ENCODE measurements around the gene PEA15. TPM values are rescaled to one million over a fixed set of nuclear protein-coding genes. Genes with fewer than 3 reads are reported as not detected.

PEA15 gene
- total RNA-seq, 1 donor from 2014 or later: 57.8 TPM

- H3K4me3 ChIP-seq (ENCODE audit: low read depth, low read length): no peak overlapping the region
- no peak for TF ChIP-seq CTCF (conservative IDR thresholded peaks at IDR 0.05; ENCODE audit: low read depth, low read length)
- DNase-seq (ENCODE audit: low read depth): no peak
These were observed 37.6 kb upstream of the PEA15 start for GRCh38 chr1:160167580-160167979.

- TF ChIP-seq CTCF (conservative IDR thresholded peaks at IDR 0.05; ENCODE audit: low read depth, low read length): no peak
These were observed 37.2 kb upstream of the PEA15 start for GRCh38 chr1:160168016-160168415.

GRCh38 chr1:160168609-160169369 is 36.4 kb upstream of the PEA15 start:
- TF ChIP-seq CTCF (conservative IDR thresholded peaks at IDR 0.05; ENCODE audit: low read depth, low read length): no peak
- no peak for DNase-seq (ENCODE audit: low read depth)
- no peak overlapping the region for H3K4me3 ChIP-seq (ENCODE audit: low read depth, low read length)

More at GRCh38 chr1:160168016-160168415, 37.2 kb upstream of the PEA15 start:
- no peak for DNase-seq (ENCODE audit: low read depth)
- H3K4me3 ChIP-seq (ENCODE audit: low read depth, low read length): no peak overlapping the region

- no peak for TF ChIP-seq CTCF (conservative IDR thresholded peaks at IDR 0.05; ENCODE audit: low read depth, low read length)
- no peak for DNase-seq (ENCODE audit: low read depth)
- no peak overlapping the region for H3K4me3 ChIP-seq (ENCODE audit: low read depth, low read length)
These were observed 35.4 kb upstream of the PEA15 start for GRCh38 chr1:160169553-160170399.

GRCh38 chr1:160171354-160171753 is 33.8 kb upstream of the PEA15 start:
- no peak for TF ChIP-seq CTCF (conservative IDR thresholded peaks at IDR 0.05; ENCODE audit: low read depth, low read length)
- no peak for DNase-seq (ENCODE audit: low read depth)
- H3K4me3 ChIP-seq (ENCODE audit: low read depth, low read length): no peak overlapping the region

- no peak for TF ChIP-seq CTCF (conservative IDR thresholded peaks at IDR 0.05; ENCODE audit: low read depth, low read length)
- DNase-seq (ENCODE audit: low read depth): no peak
- H3K4me3 ChIP-seq (ENCODE audit: low read depth, low read length): no peak overlapping the region
These were observed 33.2 kb upstream of the PEA15 start for GRCh38 chr1:160171980-160172379.
